Superior temporal gyrus (tissue), 1 donor: Measurements from ENCODE around the gene LRTM2.

ENCODE experiments used
- DNase-seq: peaks from one replicate; pipeline ENCODE4 v3.0.0-alpha.2; 2016; ENCODE audit errors: extremely low spot score

LRTM2 gene

GRCh38 chr12:1829306-1829900 is 9.0 kb downstream of the LRTM2 start:
- no peak for DNase-seq

GRCh38 chr12:1830401-1830845 is 10.1 kb downstream of the LRTM2 start:
- DNase-seq = no peak

GRCh38 chr12:1830981-1831963 is 10.9 kb downstream of the LRTM2 start:
- DNase-seq = no peak

- DNase-seq = no peak
These were observed 12.6 kb downstream of the LRTM2 start for GRCh38 chr12:1832801-1833595.

GRCh38 chr12:1833596-1834028 is 13.2 kb downstream of the LRTM2 start:
- no peak for DNase-seq

GRCh38 chr12:1834186-1834925 is 14.0 kb downstream of the LRTM2 start:
- DNase-seq = no peak

GRCh38 chr12:1835211-1836131 is 15.1 kb downstream of the LRTM2 start:
- no peak for DNase-seq

GRCh38 chr12:1836241-1836803 is 16.0 kb downstream of the LRTM2 start:
- DNase-seq = no peak

GRCh38 chr12:1836854-1837421 is 16.6 kb downstream of the LRTM2 start:
- DNase-seq = peak; percentile 73

GRCh38 chr12:1837541-1838204 is 17.3 kb downstream of the LRTM2 start:
- no peak for DNase-seq

GRCh38 chr12:1838205-1838993 is 18.0 kb downstream of the LRTM2 start:
- DNase-seq = peak; percentile 41

GRCh38 chr12:1838994-1839365 is 18.6 kb downstream of the LRTM2 start:
- DNase-seq = no peak

GRCh38 chr12:1839464-1839863 is 19.1 kb downstream of the LRTM2 start:
- DNase-seq = no peak

GRCh38 chr12:1839956-1840951 is 19.9 kb downstream of the LRTM2 start:
- DNase-seq = no peak

GRCh38 chr12:1840981-1841425 is 20.6 kb downstream of the LRTM2 start:
- no peak for DNase-seq

GRCh38 chr12:1841586-1842182 is 21.3 kb downstream of the LRTM2 start:
- DNase-seq = no peak
